WERI-Rb-1 (cell line): ENCODE results near the gene SPTBN2.

Experiments
- DNase-seq: peaks from one replicate; pipeline ENCODE4 v3.0.0-alpha.2; 2020
- H3K27ac ChIP-seq: fragments of 250-450 bp; sonication (Bioruptor Pico); 2 replicates; pipeline ENCODE4 v1.5.1; 2020; ENCODE audit warnings: mild to moderate bottlenecking, moderate library complexity
- H3K27me3 ChIP-seq: fragments of 250-450 bp; sonication (Bioruptor Pico); 2 replicates; pipeline ENCODE4 v1.5.1; 2021; ENCODE audit warnings: mild to moderate bottlenecking, low read depth, moderate library complexity; ENCODE audit not compliant: insufficient read depth, severe bottlenecking
- H3K36me3 ChIP-seq: fragments of 250-450 bp; sonication (Bioruptor Pico); 2 replicates; pipeline ENCODE4 v1.5.1; 2020; ENCODE audit warnings: mild to moderate bottlenecking, moderate library complexity
- H3K4me3 ChIP-seq: 2 replicates; pipeline ENCODE4 v1.5.1; 2011; ENCODE audit warnings: low read depth, mild to moderate bottlenecking, control low read depth, low read length
- H3K9me3 ChIP-seq: fragments of 250-450 bp; sonication (Bioruptor Pico); 2 replicates; pipeline ENCODE4 v1.5.1; 2021; ENCODE audit warnings: mild to moderate bottlenecking, moderate library complexity; ENCODE audit not compliant: severe bottlenecking
- CTCF ChIP-seq: IDR thresholded peaks from 2 replicates; pipeline ENCODE4 v1.5.1; 2011; ENCODE audit warnings: low read depth, mild to moderate bottlenecking, control low read depth, inconsistent platforms, low read length

SPTBN2 gene

GRCh38 chr11:66639066-66639813 lies 89.8 kb downstream of the SPTBN2 start:
- no peak for TF ChIP-seq CTCF
- Histone ChIP-seq H3K27ac (peak overlapping the region; percentile 95), H3K27me3 (no peaks in the 10 kb centered on the region), H3K36me3 (peaks cover 82% of the 10 kb centered on the region), H3K4me3 (peak overlapping the region; percentile 99), H3K9me3 (no peaks in the 10 kb centered on the region)
- DNase-seq, result no peak

- no peak for TF ChIP-seq CTCF
- peaks cover 82% of the 10 kb centered on the region for H3K36me3 ChIP-seq
- peak; percentile 99 for DNase-seq
- peak within 1 kb of the TSS; percentile 99 for H3K4me3 ChIP-seq
- no peaks in the 10 kb centered on the region for H3K27me3 ChIP-seq
- H3K27ac ChIP-seq, result peak within 1 kb of the TSS; percentile 95
- H3K9me3 ChIP-seq, result no peaks in the 10 kb centered on the region
These were observed 90.6 kb downstream of the SPTBN2 start, which contains the start of gene RBM4 for GRCh38 chr11:66638177-66639065. Gene RBM4, plus strand, starts transcription at chr11:66638703. Its CDS starts 1,009 bp downstream, at chr11:66639712.

- no peak for TF ChIP-seq CTCF
- Histone ChIP-seq H3K36me3 (peaks cover 82% of the 10 kb centered on the region), H3K27me3 (no peaks in the 10 kb centered on the region), H3K9me3 (no peaks in the 10 kb centered on the region), H3K27ac (peak overlapping the region; percentile 95), H3K4me3 (peak overlapping the region; percentile 44)
- DNase-seq, result no peak
These were observed 91.3 kb downstream of the SPTBN2 start for GRCh38 chr11:66637557-66638176.

- peak; percentile 57 for DNase-seq
- Histone ChIP-seq H3K36me3 (peaks cover 82% of the 10 kb centered on the region), H3K4me3 (no peak overlapping the region), H3K27ac (peak overlapping the region; percentile 56), H3K27me3 (no peaks in the 10 kb centered on the region), H3K9me3 (no peaks in the 10 kb centered on the region)
- no peak for TF ChIP-seq CTCF
These were observed 92.6 kb downstream of the SPTBN2 start for GRCh38 chr11:66636411-66636810.
